CD4-positive, alpha-beta T cell (primary cell): ENCODE measurements around the gene PDSS2. TPM values are rescaled to one million over a fixed set of nuclear protein-coding genes. Genes with fewer than 3 reads are reported as not detected.

Experiments
- ATAC-seq: fragments of 200-7000 bp; cut with Tn5 transposase; one replicate; pipeline ENCODE4 v1.10.0; 2022; ENCODE audit warnings: mild to moderate bottlenecking; ENCODE audit not compliant: poor library complexity
- CTCF ChIA-PET: fragments of 350-600 bp; sonication (Branson Sonifier 250); formaldehyde crosslinking; loops from one replicate; lab custom pipeline; 2021; ENCODE audit warnings: antibody characterized with exemption, inconsistent platforms; lab: Charles Lee
- POLR2A ChIA-PET: fragments of 350-600 bp; sonication (Branson Sonifier 250); formaldehyde crosslinking; loops from one replicate; lab custom pipeline; 2021; ENCODE audit warnings: antibody characterized with exemption, inconsistent platforms; lab: Charles Lee
- DNase-seq, 14 experiments: peaks; one replicate each; pipeline ENCODE4 v3.0.0-alpha.2; 2013 to 2020; ENCODE audit warnings: mixed read lengths in 2 of 14
- H3K27ac ChIP-seq, 2 donors: one replicate each; pipeline versions ENCODE4 v1.5.1 to v1.7.0; 2013; ENCODE audit warnings: low read length in 2 of 2, low read depth in 1 of 2, mild to moderate bottlenecking in 1 of 2
- H3K27me3 ChIP-seq, 2 experiments: 1 replicate in 1 of 2; 2 replicates in 1 of 2; pipeline versions ENCODE4 v1.6.1 to v1.7.0; 2013; ENCODE audit warnings: low read length in 2 of 2, control low read depth in 1 of 2, mild to moderate bottlenecking in 1 of 2, moderate library complexity in 1 of 2; ENCODE audit not compliant: insufficient read depth in 2 of 2, control insufficient read depth in 1 of 2
- H3K36me3 ChIP-seq: one replicate; pipeline ENCODE4 v1.6.1; 2013; ENCODE audit warnings: low read length, control low read depth; ENCODE audit not compliant: insufficient read depth
- H3K4me1 ChIP-seq: one replicate; pipeline ENCODE4 v1.6.1; 2013; ENCODE audit warnings: low read length, control low read depth; ENCODE audit not compliant: insufficient read depth
- H3K4me3 ChIP-seq: one replicate; pipeline ENCODE4 v1.5.1; 2013; ENCODE audit warnings: mild to moderate bottlenecking, low read length, moderate library complexity
- H3K9me3 ChIP-seq, 2 experiments: 1 replicate in 1 of 2; 2 replicates in 1 of 2; pipeline versions ENCODE4 v1.6.1 to v1.7.0; 2013; ENCODE audit warnings: low read length in 2 of 2, mild to moderate bottlenecking in 2 of 2, control low read depth in 1 of 2, moderate library complexity in 1 of 2; ENCODE audit not compliant: control insufficient read depth in 1 of 2, insufficient read depth in 1 of 2
- H3K27ac Mint-ChIP-seq: one replicate; pipeline ENCODE4 v1.8.0; 2020; ENCODE audit warnings: mixed read lengths
- H3K27me3 Mint-ChIP-seq: one replicate; pipeline ENCODE4 v1.8.0; 2021; ENCODE audit warnings: mixed read lengths
- H3K36me3 Mint-ChIP-seq: one replicate; pipeline ENCODE4 v1.8.0; 2021; ENCODE audit warnings: low read depth, mixed read lengths
- H3K4me1 Mint-ChIP-seq: one replicate; pipeline ENCODE4 v1.8.0; 2021; ENCODE audit warnings: low read depth, mixed read lengths
- H3K4me3 Mint-ChIP-seq: one replicate; pipeline ENCODE4 v1.8.0; 2020; ENCODE audit warnings: mild to moderate bottlenecking, mixed read lengths
- H3K9me3 Mint-ChIP-seq: one replicate; pipeline ENCODE4 v1.8.0; 2020; ENCODE audit warnings: mixed read lengths
- intact Hi-C, 2 experiments: fragments of 100-400 bp; cut with DNase I in 1 of 2; cut with micrococcal nuclease in 1 of 2; formaldehyde crosslinking; loops; one replicate each; pipeline versions ENCODE4 v1.15.1 to v1.9.0; 2023 to 2025; cut with DNase I, micrococcal nuclease
- total RNA-seq, 174 experiments: library from RNA in 2 of 174; stranded (reverse) in 2 of 174; gene quantifications; one replicate each; pipeline ENCODE4 v1.2.3 and lab custom pipeline; 2021 to 2026
- TF ChIP-seq, protein P1 (sequence below): fragments of 200-600 bp; IDR thresholded peaks from one replicate; pipeline ENCODE4 v1.8.0; 2022; ENCODE audit warnings: antibody characterized with exemption, mild to moderate bottlenecking

The PDSS2 gene
- total RNA-seq, 2 experiments from 2014 or later, result 5.8 to 6.6 TPM

DNA sequence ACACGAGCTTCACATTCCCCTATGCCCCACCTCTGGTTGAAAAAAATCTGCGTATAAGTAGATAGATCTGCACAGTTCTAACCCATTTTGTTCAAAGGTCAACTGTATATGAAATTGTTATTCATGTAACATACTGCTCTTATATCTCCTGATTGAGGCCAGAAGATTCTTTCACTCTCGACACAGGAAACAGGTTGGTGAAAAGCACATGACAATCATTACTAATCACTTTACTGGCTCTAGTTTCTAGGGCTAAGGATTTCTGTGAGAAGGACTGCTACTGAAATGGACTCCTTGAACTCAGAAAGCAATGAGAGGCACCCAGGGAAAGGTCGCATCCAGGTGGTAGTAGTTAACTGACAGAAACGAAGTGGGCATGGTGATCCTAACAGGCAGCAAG, 21.7 kb downstream of the PDSS2 start:
- ATAC-seq, result no peak
- Mint-ChIP-seq H3K9me3 (no peaks in the 10 kb centered on the region), H3K4me1 (peaks cover 61% of the 10 kb centered on the region), H3K27me3 (no peaks in the 10 kb centered on the region), H3K27ac (no peak overlapping the region), H3K4me3 (no peak overlapping the region), H3K36me3 (peaks cover 5% of the 10 kb centered on the region)
- DNase-seq, result no peak
- no peaks in the 10 kb centered on the region for H3K9me3 ChIP-seq
- H3K4me1 ChIP-seq, result no peaks in the 10 kb centered on the region
- TF ChIP-seq, protein P1, sequence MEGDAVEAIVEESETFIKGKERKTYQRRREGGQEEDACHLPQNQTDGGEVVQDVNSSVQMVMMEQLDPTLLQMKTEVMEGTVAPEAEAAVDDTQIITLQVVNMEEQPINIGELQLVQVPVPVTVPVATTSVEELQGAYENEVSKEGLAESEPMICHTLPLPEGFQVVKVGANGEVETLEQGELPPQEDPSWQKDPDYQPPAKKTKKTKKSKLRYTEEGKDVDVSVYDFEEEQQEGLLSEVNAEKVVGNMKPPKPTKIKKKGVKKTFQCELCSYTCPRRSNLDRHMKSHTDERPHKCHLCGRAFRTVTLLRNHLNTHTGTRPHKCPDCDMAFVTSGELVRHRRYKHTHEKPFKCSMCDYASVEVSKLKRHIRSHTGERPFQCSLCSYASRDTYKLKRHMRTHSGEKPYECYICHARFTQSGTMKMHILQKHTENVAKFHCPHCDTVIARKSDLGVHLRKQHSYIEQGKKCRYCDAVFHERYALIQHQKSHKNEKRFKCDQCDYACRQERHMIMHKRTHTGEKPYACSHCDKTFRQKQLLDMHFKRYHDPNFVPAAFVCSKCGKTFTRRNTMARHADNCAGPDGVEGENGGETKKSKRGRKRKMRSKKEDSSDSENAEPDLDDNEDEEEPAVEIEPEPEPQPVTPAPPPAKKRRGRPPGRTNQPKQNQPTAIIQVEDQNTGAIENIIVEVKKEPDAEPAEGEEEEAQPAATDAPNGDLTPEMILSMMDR, result no peak
- POLR2A ChIA-PET, result no interaction called here
- no peak overlapping the region for H3K27ac ChIP-seq
- no peak overlapping the region for H3K4me3 ChIP-seq
- intact Hi-C loops, result no loop called here
- no peaks in the 10 kb centered on the region for H3K27me3 ChIP-seq
- CTCF ChIA-PET, result interaction anchor here (0.6 to 0.7 kb wide), 2 partner anchors 21 to 410 kb away, joined by 3 read pairs; partner anchors contain the start of gene MTRES1
- H3K36me3 ChIP-seq, result no peaks in the 10 kb centered on the region

DNA sequence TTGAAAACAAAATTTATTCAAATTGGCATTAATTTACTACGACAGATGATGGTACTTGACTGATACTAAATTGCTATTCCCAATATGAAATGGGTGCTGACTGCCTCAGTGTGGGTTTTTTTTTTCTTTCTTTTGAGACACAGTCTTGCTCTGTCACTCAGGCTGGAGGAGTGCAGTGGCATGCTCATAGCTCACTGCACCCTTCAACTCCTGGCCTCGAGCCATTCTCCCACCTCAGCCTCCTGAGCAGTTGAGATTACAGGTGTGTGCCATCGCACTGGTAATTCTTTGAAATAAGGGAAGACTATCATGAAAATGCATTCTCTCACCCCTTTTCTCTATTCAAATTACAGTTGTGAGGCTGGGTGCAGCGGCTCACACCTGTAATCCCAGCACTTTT, 22.5 kb downstream of the PDSS2 start:
- CTCF ChIA-PET, result interaction anchor here (0.6 kb wide), 1 partner anchor 409 kb away, joined by 3 read pairs; the partner anchor contains the start of gene MTRES1
- no peaks in the 10 kb centered on the region for H3K9me3 Mint-ChIP-seq
- no peak overlapping the region for H3K27ac ChIP-seq

DNA sequence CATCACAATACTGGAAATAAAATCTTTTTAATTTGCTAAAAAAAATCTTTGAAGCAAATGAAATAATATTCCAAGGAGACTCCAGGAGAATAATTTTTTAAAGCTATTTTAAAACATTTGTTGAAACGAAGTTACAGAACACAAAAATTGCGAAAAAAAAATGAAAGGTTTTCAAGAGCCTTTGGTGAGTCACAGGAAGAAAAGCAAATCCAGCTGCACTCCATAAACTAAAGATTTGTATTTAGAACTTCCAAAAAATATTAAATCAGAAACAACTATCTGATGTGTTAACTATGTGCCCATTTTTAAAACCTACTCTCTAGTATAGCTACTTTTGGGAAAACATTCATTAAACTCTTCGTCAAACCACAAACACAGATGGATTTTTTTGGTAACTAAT, 23.6 kb downstream of the PDSS2 start:
- Histone ChIP-seq H3K27me3 (no peaks in the 10 kb centered on the region), H3K9me3 (no peaks in the 10 kb centered on the region), H3K4me1 (no peaks in the 10 kb centered on the region), H3K36me3 (no peaks in the 10 kb centered on the region), H3K27ac (no peak overlapping the region), H3K4me3 (no peak overlapping the region)
- Mint-ChIP-seq H3K36me3 (no peaks in the 10 kb centered on the region), H3K4me1 (peaks cover 50% of the 10 kb centered on the region), H3K27me3 (no peaks in the 10 kb centered on the region), H3K9me3 (no peaks in the 10 kb centered on the region), H3K27ac (no peak overlapping the region), H3K4me3 (no peak overlapping the region)
- ChIA-PET CTCF (interaction anchor here (0.5 to 1.3 kb wide), 2 partner anchors 10 to 662 kb away, joined by 3 read pairs; no protein-coding TSS in a partner anchor), POLR2A (no interaction called here)
- ATAC-seq (no peak), DNase-seq (no peak)
- intact Hi-C loops, result no loop called here
- TF ChIP-seq, protein P1, result no peak

More for the DNA sequence above, 22.5 kb downstream of the PDSS2 start:
- ATAC-seq (no peak), DNase-seq (no peak)
- H3K4me3 Mint-ChIP-seq, result no peak overlapping the region
- H3K4me1 Mint-ChIP-seq, result peaks cover 60% of the 10 kb centered on the region
- intact Hi-C loops, result no loop called here
- H3K4me3 ChIP-seq, result no peak overlapping the region
- no peaks in the 10 kb centered on the region for H3K27me3 Mint-ChIP-seq
- no peaks in the 10 kb centered on the region for H3K9me3 ChIP-seq
- TF ChIP-seq, protein P1, result no peak
- H3K27ac Mint-ChIP-seq, result no peak overlapping the region
- H3K36me3 ChIP-seq, result no peaks in the 10 kb centered on the region
- H3K4me1 ChIP-seq, result no peaks in the 10 kb centered on the region
- POLR2A ChIA-PET, result no interaction called here
- H3K27me3 ChIP-seq, result no peaks in the 10 kb centered on the region
- H3K36me3 Mint-ChIP-seq, result peaks cover 5% of the 10 kb centered on the region
